Measurements from ENCODE around the gene OR2L13. TPM values are rescaled to one million over a fixed set of nuclear protein-coding genes. Genes with fewer than 3 reads are reported as not detected.

Gene OR2L13
- total RNA-seq, 1 donor from 2014 or later, result not detected

DNA sequence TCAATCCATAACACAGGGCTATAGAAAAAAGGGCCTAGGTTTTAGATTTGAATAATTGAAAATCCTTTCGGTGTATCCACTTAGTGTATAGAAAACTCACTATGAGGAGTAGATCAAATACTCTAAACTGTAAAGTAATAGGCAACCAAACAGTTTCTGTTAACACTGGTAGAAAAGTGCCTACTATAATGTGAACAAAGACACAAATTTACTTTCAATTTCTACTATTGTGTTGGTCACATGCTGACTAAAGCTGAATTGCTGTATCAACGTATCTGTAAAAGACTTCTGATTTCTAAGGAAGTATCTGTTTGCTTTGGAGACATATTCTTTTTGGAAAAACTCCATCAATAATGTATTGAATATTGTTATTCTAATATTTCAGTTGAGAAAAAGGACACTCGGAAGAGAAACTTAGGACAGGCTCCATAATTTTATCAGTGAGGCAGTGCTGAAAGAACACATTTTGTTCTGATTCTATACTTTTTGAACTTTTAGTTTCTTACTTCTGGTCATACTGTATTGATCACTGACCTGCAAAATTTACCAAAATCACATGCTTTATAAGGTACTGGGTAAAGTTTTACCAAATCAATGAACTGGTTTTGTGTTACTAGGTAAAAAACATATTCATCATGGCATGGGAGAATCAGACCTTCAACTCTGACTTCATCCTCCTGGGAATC, 49.7 kb downstream of the OR2L13 start, which contains the start of gene OR2M5:
TSS of gene OR2M5 (plus strand) at position 636 of the 686 bp plus-strand sequence. CDS start at position 636, 0 bp downstream.
- H3K27me3 Mint-ChIP-seq (ENCODE audit: low read depth), result no peaks in the 10 kb centered on the region
- peaks cover 13% of the 10 kb centered on the region for H3K36me3 Mint-ChIP-seq (ENCODE audit: low read depth)
- no peak within 1 kb of the TSS for H3K27ac Mint-ChIP-seq (ENCODE audit: unreplicated experiment)
- DNase-seq (ENCODE audit: low read depth, low spot score), result no peak
- H3K4me3 Mint-ChIP-seq, result no peak within 1 kb of the TSS
- no peaks in the 10 kb centered on the region for H3K4me1 Mint-ChIP-seq
- peaks cover 47% of the 10 kb centered on the region for H3K9me3 Mint-ChIP-seq
- no peak for TF ChIP-seq CTCF (conservative IDR thresholded peaks at IDR 0.05)

Other genes starting within 250 kb of the OR2L13 start
- 1.6 and 2.1 TPM in 2 replicates for gene TRIM58, start 238.0 kb upstream of the OR2L13 start, total RNA-seq
- gene OR2W3, start 199.6 kb upstream of the OR2L13 start, total RNA-seq, result 0.75 and 0.96 TPM in 2 replicates
- not detected in 2 replicates for gene OR2T8, start 174.9 kb upstream of the OR2L13 start, total RNA-seq
- not detected in 2 replicates for gene OR2AJ1, start 170.3 kb upstream of the OR2L13 start, total RNA-seq
- not detected in 2 replicates for gene OR2L8, start 146.3 kb upstream of the OR2L13 start, total RNA-seq
- gene OR2AK2, start 130.0 kb upstream of the OR2L13 start, total RNA-seq, result not detected in 2 replicates
- not detected in 2 replicates for gene OR2L5, start 81.5 kb upstream of the OR2L13 start, total RNA-seq
- 0.09 TPM in 2 replicates for gene OR2L2, start 65.1 kb upstream of the OR2L13 start, total RNA-seq
- not detected in 2 replicates for gene OR2L3, start 48.3 kb upstream of the OR2L13 start, total RNA-seq
- not detected in 2 replicates for gene OR2M5, start 50.0 kb downstream of the OR2L13 start, total RNA-seq
- gene OR2M2, start 79.6 kb downstream of the OR2L13 start, total RNA-seq, result not detected in 2 replicates
- gene OR2M3, start 102.1 kb downstream of the OR2L13 start, total RNA-seq, result not detected in 2 replicates
- not detected in 2 replicates for gene OR2M4, start 136.2 kb downstream of the OR2L13 start, total RNA-seq
- not detected in 2 replicates for gene OR2T33, start 182.8 kb downstream of the OR2L13 start, total RNA-seq
- gene OR2T12, start 208.2 kb downstream of the OR2L13 start, total RNA-seq, result not detected in 2 replicates
- gene OR2M7, start 229.4 kb downstream of the OR2L13 start, total RNA-seq, result not detected in 2 replicates

All from neural crest cell (in vitro differentiated cells).